Endothelial cell of umbilical vein (primary cell): Measurements from ENCODE around the gene MVP. TPM values are rescaled to one million over a fixed set of nuclear protein-coding genes. Genes with fewer than 3 reads are reported as not detected.

ENCODE experiments used
- BruUV-seq: library from RNA; stranded (reverse); fragments of 400-500 nt; replicated peaks from 2 replicates; lab custom pipeline; 2021; lab: Mats Ljungman, UMichigan
- CTCF ChIA-PET: fragments of 300-600, 350-600 bp; sonication (Branson Sonifier 250); formaldehyde crosslinking; loops from one replicate; lab custom pipeline; 2021; ENCODE audit warnings: antibody characterized with exemption, inconsistent platforms; lab: Charles Lee
- POLR2A ChIA-PET: fragments of 300-600, 350-600 bp; sonication (Branson Sonifier 250); formaldehyde crosslinking; loops from one replicate; lab custom pipeline; 2021; ENCODE audit warnings: antibody characterized with exemption, inconsistent platforms; lab: Charles Lee
- DNase-seq: peaks from one replicate; pipeline ENCODE4 v3.0.0-alpha.2; 2011; ENCODE audit warnings: low read depth, low spot score
- FAIRE-seq: peaks from 2 replicates; lab custom pipeline; 2011; peaks lifted over from hg19 to GRCh38; lab: Jason Lieb, UNC
- H2AFZ ChIP-seq: 2 replicates; pipeline ENCODE4 v1.6.0; 2012; ENCODE audit warnings: low read depth, low read length, control low read depth, inconsistent platforms
- H3K27ac ChIP-seq: 2 replicates; pipeline ENCODE4 v1.5.1; 2011; ENCODE audit warnings: low read depth, mild to moderate bottlenecking, control low read depth, low read length, moderate library complexity; ENCODE audit not compliant: insufficient read depth
- H3K27me3 ChIP-seq, 2 experiments: 2 replicates each; pipeline versions ENCODE4 v1.6.0 to v1.6.1; 2011; ENCODE audit warnings: low read length in 2 of 2, mixed read lengths in 1 of 2; ENCODE audit not compliant: control insufficient read depth in 2 of 2, insufficient read depth in 2 of 2
- H3K36me3 ChIP-seq, 2 experiments: 2 replicates in 1 of 2; 3 replicates in 1 of 2; pipeline ENCODE4 v1.5.1; 2011; ENCODE audit warnings: low read length in 2 of 2, mild to moderate bottlenecking in 1 of 2, moderate library complexity in 1 of 2; ENCODE audit not compliant: control insufficient read depth in 2 of 2, insufficient read depth in 2 of 2; ENCODE audit errors: extremely low read depth in 1 of 2
- H3K4me1 ChIP-seq: 3 replicates; pipeline ENCODE4 v1.5.1; 2011; ENCODE audit warnings: mild to moderate bottlenecking, low read length; ENCODE audit not compliant: control insufficient read depth, insufficient read depth; ENCODE audit errors: extremely low read depth
- H3K4me2 ChIP-seq: 2 replicates; pipeline ENCODE4 v1.6.1; 2011; ENCODE audit warnings: low read length, control low read depth, mixed read lengths; ENCODE audit not compliant: insufficient read depth
- H3K4me3 ChIP-seq, 3 experiments: fragments of 200-600 bp in 1 of 3; sonication (generic), shearing (Covaris generic) in 1 of 3; replicated peaks in 1 of 3; 2 replicates each; pipeline ENCODE4 v1.5.1; 2011 to 2016; ENCODE audit warnings: control low read depth in 3 of 3, low read length in 3 of 3, mild to moderate bottlenecking in 2 of 3, inconsistent platforms in 1 of 3, low read depth in 1 of 3, moderate library complexity in 1 of 3; ENCODE audit not compliant: insufficient read depth in 1 of 3
- H3K79me2 ChIP-seq: 2 replicates; pipeline ENCODE4 v1.6.0; 2012; ENCODE audit warnings: low read length, inconsistent platforms; ENCODE audit not compliant: control insufficient read depth, insufficient read depth
- H3K9ac ChIP-seq: replicated peaks from 2 replicates; pipeline ENCODE3; 2011; ENCODE audit warnings: low read length, control low read depth; ENCODE audit not compliant: insufficient read depth; ENCODE audit errors: extremely low read depth
- H3K9me1 ChIP-seq: replicated peaks from 3 replicates; pipeline ENCODE4 v1.6.0; 2011; ENCODE audit warnings: mild to moderate bottlenecking, low read length; ENCODE audit not compliant: control insufficient read depth, insufficient read depth; ENCODE audit errors: extremely low read depth
- H3K9me3 ChIP-seq: replicated peaks from 2 replicates; pipeline ENCODE4 v1.5.1; 2012; ENCODE audit warnings: low read length, inconsistent platforms; ENCODE audit not compliant: control insufficient read depth, insufficient read depth
- H4K20me1 ChIP-seq: replicated peaks from 2 replicates; pipeline ENCODE3; 2011; ENCODE audit warnings: mild to moderate bottlenecking, low read length; ENCODE audit not compliant: control insufficient read depth, insufficient read depth; ENCODE audit errors: extremely low read depth
- CTCF ChIP-seq, 2 donors: IDR thresholded peaks; 1 replicate in 1 of 2; 2 replicates in 1 of 2; pipeline ENCODE4 v1.5.1; 2011; ENCODE audit warnings: low read length in 2 of 2, mild to moderate bottlenecking in 2 of 2, moderate library complexity in 2 of 2, control low read depth in 1 of 2, inconsistent platforms in 1 of 2, low read depth in 1 of 2; ENCODE audit not compliant: insufficient read depth in 1 of 2; ENCODE audit errors: extremely low read depth in 1 of 2
- EZH2 ChIP-seq: IDR thresholded peaks from 2 replicates; pipeline ENCODE4 v1.6.1; 2012; ENCODE audit warnings: borderline replicate concordance, low read depth, mild to moderate bottlenecking, moderate library complexity, low read length, inconsistent platforms; ENCODE audit not compliant: severe bottlenecking
- FOS ChIP-seq: IDR thresholded peaks from 2 replicates; pipeline ENCODE4 v1.6.1; 2011; ENCODE audit warnings: mild to moderate bottlenecking, low read length, moderate library complexity, borderline replicate concordance; ENCODE audit not compliant: insufficient read depth
- GATA2 ChIP-seq: IDR thresholded peaks from 2 replicates; pipeline ENCODE4 v1.7.0; 2011; ENCODE audit warnings: low read depth, mild to moderate bottlenecking, moderate library complexity, mixed read lengths, low read length; ENCODE audit not compliant: insufficient read length, insufficient read depth
- JUN ChIP-seq: IDR thresholded peaks from 2 replicates; pipeline ENCODE4 v1.6.1; 2011; ENCODE audit warnings: borderline replicate concordance, low read depth; ENCODE audit not compliant: insufficient read length, insufficient read depth
- MAX ChIP-seq: IDR thresholded peaks from 2 replicates; pipeline ENCODE4 v1.6.1; 2011; ENCODE audit not compliant: insufficient read depth, insufficient read length
- MYC ChIP-seq: IDR thresholded peaks from one replicate; pipeline ENCODE4 v1.6.1; 2011; ENCODE audit warnings: mild to moderate bottlenecking, low read depth, low read length
- POLR2A ChIP-seq: IDR thresholded peaks from 2 replicates; pipeline ENCODE4 v1.6.1; 2012; ENCODE audit warnings: low read depth, mild to moderate bottlenecking, control low read depth, low read length
- POLR2AphosphoS5 ChIP-seq: IDR thresholded peaks from 2 replicates; pipeline ENCODE4 v1.6.1; 2012; ENCODE audit warnings: low read depth, mild to moderate bottlenecking, control low read depth, low read length, moderate library complexity; ENCODE audit not compliant: insufficient read depth
- dilution Hi-C: fragments of 300-500 bp; cut with MboI; formaldehyde crosslinking; loops from one replicate; pipeline ENCODE4 v1.15.0; 2019; ENCODE audit warnings: low sequenced_read_pairs; ENCODE audit not compliant: extremely low pct_ligation_motif_present
- intact Hi-C: fragments of 100-400 bp; cut with micrococcal nuclease; formaldehyde crosslinking; loops from one replicate; pipeline ENCODE4 v1.10.0; 2022
- polyA plus RNA-seq, 4 experiments: library from polyadenylated mRNA; depleted of rRNA in 3 of 4; stranded (reverse) in 3 of 4; unstranded in 1 of 4; fragments of >200 nt; gene quantifications; 2 replicates each; pipeline versions ENCODE4 v1.2.1 to v1.2.3, GENCODE V29; 2011 to 2012; ENCODE audit warnings: missing spikeins in 1 of 4
- total RNA-seq: library from RNA; stranded (reverse); gene quantifications from 2 replicates; pipeline ENCODE4 v1.2.3, GENCODE V29; 2021

The MVP gene
- total and polyA plus RNA-seq, 2 donors (not counting 3 experiments of a cell fraction or from before 2014, with no cell fraction given): 49.8 to 118 TPM

- peak within 1 kb of the TSS; percentile 95 for H3K9ac ChIP-seq
- H3K9me1 ChIP-seq: no peaks in the 10 kb centered on the region
- intact Hi-C loops (loop anchor here (1.0 to 2.0 kb wide), 8 partner anchors 39 to 158 kb away; partner anchors contain the start of genes INO80E, KIF22, MVP and TAOK2), dilution Hi-C loops (no loop called here)
- peaks cover 0 to 19% of the 10 kb centered on the region in 2 experiments for H3K36me3 ChIP-seq
- H4K20me1 ChIP-seq: no peaks in the 10 kb centered on the region
- ChIA-PET POLR2A (no interaction called here), CTCF (interaction anchor here (0.8 to 3.9 kb wide), 8 partner anchors 10 to 110 kb away, joined by 3 to 19 read pairs (median 4); partner anchors contain the start of genes ASPHD1, KIF22 and SEZ6L2)
- FAIRE-seq: peak; percentile 99
- TF ChIP-seq POLR2AphosphoS5: peak; percentile 65
- TF ChIP-seq MAX: no peak
- peak; percentile 51 for TF ChIP-seq POLR2A
- TF ChIP-seq FOS: no peak
- peak; percentile 58 for TF ChIP-seq GATA2
- peak; percentile 53 to 85 for TF ChIP-seq CTCF (IDR thresholded peaks at IDR 0.05; ENCODE audit: extremely low read depth in 1 of 2, insufficient read depth in 1 of 2, low read depth in 1 of 2, low read length in 2 of 2)
- TF ChIP-seq JUN: no peak
- no peak for TF ChIP-seq EZH2
- TF ChIP-seq MYC: no peak
- peaks cover 14% of the 10 kb centered on the region for H3K79me2 ChIP-seq
- peak within 1 kb of the TSS; percentile 91 for H3K4me2 ChIP-seq
- peak within 1 kb of the TSS; percentile 93 for H2AFZ ChIP-seq
- H3K9me3 ChIP-seq: no peaks in the 10 kb centered on the region
- peak within 1 kb of the TSS; percentile 100 for H3K27ac ChIP-seq
- TSS peak; percentile 38 for BruUV-seq
- H3K4me1 ChIP-seq: peaks cover 7% of the 10 kb centered on the region
- no peaks in the 10 kb centered on the region for H3K27me3 ChIP-seq
- peak within 1 kb of the TSS; percentile 55 to 73 (median 64) for H3K4me3 ChIP-seq
- DNase-seq: peak; percentile 96
Measured at GRCh38 chr16:29862884-29863668, 42.8 kb downstream of the MVP start, which contains the start of gene CDIPT. Gene CDIPT, minus strand, starts transcription at chr16:29863226. Its CDS starts 369 bp downstream, at chr16:29862857.
